Vagina (tissue), 2 donors: ENCODE data around the gene LARP4. TPM values are rescaled to one million over a fixed set of nuclear protein-coding genes. Genes with fewer than 3 reads are reported as not detected.

Source experiments
- DNase-seq, 2 donors: peaks; one replicate each; pipeline ENCODE4 v3.0.0-alpha.2; 2017; ENCODE audit errors: extremely low spot score in 2 of 2
- H3K27ac ChIP-seq: fragments of 200-600 bp; sonication (generic); one replicate; pipeline ENCODE4 v1.5.1; 2019
- H3K27me3 ChIP-seq: fragments of 200-600 bp; sonication (generic); one replicate; pipeline ENCODE4 v1.5.1; 2019
- H3K36me3 ChIP-seq, 2 donors: fragments of 200-600 bp; sonication (generic); one replicate each; pipeline ENCODE4 v1.5.1; 2017 to 2019
- H3K4me1 ChIP-seq: fragments of 200-600 bp; sonication (generic); one replicate; pipeline ENCODE4 v1.5.1; 2019
- H3K4me3 ChIP-seq, 2 donors: fragments of 200-600 bp; sonication (generic); 1 replicate in 1 of 2; 2 replicates in 1 of 2; pipeline ENCODE4 v1.5.1; 2016 to 2019
- H3K9me3 ChIP-seq: fragments of 200-600 bp; sonication (generic); one replicate; pipeline ENCODE4 v1.5.1; 2019
- CTCF ChIP-seq, 3 experiments: fragments of 450-650 bp in 2 of 3; fragments of 200-600 bp in 1 of 3; sonication (generic) in 1 of 3; IDR thresholded peaks; one replicate each; pipeline ENCODE4 v1.5.1; 2017 to 2019; ENCODE audit warnings: antibody characterized with exemption in 3 of 3, mild to moderate bottlenecking in 2 of 3, moderate library complexity in 2 of 3
- POLR2A ChIP-seq, 2 donors: fragments of 450-650 bp; IDR thresholded peaks; one replicate each; pipeline ENCODE4 v1.6.1; 2017; ENCODE audit warnings: antibody characterized with exemption in 2 of 2, mild to moderate bottlenecking in 2 of 2, moderate library complexity in 2 of 2
- POLR2AphosphoS5 ChIP-seq, 2 donors: sonication (generic); formaldehyde crosslinking; IDR thresholded peaks; one replicate each; pipeline ENCODE4 v1.9.0; 2017; ENCODE audit warnings: antibody characterized with exemption in 2 of 2, mild to moderate bottlenecking in 2 of 2, low read depth in 1 of 2; ENCODE audit not compliant: insufficient read depth in 1 of 2
- intact Hi-C: fragments of 100-400 bp; cut with DNase I; formaldehyde crosslinking; loops from one replicate; pipeline ENCODE4 v1.15.1; 2023
- total RNA-seq: library from RNA; depleted of rRNA; stranded (reverse); fragments of >200 nt; gene quantifications from one replicate; pipeline ENCODE4 v1.2.3, GENCODE V29; 2016

LARP4 gene
- total RNA-seq, 1 donor from 2014 or later, result 38.5 TPM

DNA sequence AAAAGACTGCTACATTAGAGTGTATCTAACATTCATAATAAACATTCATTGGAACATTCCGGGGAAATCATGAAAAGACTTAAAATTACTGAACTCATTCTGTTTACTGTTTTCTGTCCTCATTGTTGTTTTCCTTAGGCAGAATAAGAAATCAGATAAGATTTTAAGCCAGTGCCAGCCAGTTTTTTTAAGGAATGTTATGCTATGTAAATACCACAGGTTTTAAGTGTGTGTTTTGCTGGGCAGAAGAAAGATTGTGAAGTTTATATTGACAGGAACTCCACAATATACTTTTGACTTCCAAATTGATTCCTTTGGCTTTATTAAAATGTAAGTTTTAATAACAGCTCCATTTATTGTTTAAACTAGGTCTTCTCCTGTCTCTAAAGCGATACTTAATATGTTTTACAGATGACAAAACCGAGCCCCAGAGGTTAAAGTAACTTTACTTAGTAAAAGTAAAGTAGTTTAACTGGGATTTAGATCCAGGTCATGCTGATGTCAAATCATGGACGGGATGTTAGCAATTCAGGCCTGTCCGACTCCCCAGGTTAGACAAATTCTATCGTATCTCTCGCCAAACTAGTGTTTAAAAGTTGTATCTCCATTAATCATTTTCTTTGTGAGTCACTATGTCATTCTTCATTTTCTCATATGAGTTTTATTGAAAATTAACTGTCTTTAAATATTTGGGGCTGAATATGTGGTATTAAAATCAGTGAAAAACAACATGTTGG is 1.7 kb downstream of the LARP4 start:
- H3K9me3 ChIP-seq, result no peaks in the 10 kb centered on the region
- TF ChIP-seq CTCF (IDR thresholded peaks at IDR 0.05) (no peak), POLR2A (IDR thresholded peaks at IDR 0.05) (no peak), POLR2AphosphoS5 (IDR thresholded peaks at IDR 0.05; ENCODE audit: insufficient read depth in 1 of 2, low read depth in 1 of 2) (no peak)
- no peaks in the 10 kb centered on the region for H3K27me3 ChIP-seq
- H3K4me1 ChIP-seq, result peaks cover 35% of the 10 kb centered on the region
- H3K4me3 ChIP-seq, result peak overlapping the region; percentile 60 to 78
- H3K27ac ChIP-seq, result peak overlapping the region; percentile 92
- no peak for DNase-seq
- intact Hi-C loops, result no loop called here
- H3K36me3 ChIP-seq, result no peaks in the 10 kb centered on the region

DNA sequence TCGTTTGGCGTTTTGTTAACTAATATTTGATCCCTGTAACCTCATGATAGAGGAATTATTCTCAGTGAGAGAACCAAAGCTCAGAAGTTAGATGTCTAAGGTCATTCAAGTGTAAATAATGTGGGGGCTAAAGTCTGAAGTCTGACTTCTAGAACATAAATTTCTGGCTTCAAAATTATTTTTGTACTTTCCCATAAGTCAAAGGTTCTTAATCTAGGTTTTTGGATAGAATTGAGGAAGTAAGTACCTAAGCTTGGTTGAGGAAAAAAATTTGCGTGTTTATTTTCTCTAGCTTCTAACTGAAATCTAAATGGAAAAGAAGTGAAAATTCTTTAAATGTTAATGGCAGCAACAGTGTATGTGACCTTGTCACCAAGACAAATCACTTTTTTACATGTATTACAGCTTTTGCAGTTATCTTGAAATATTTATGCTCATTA is 2.3 kb downstream of the LARP4 start:
- TF ChIP-seq CTCF (IDR thresholded peaks at IDR 0.05), result no peak
- TF ChIP-seq POLR2AphosphoS5 (IDR thresholded peaks at IDR 0.05; ENCODE audit: insufficient read depth in 1 of 2, low read depth in 1 of 2), result no peak
- no peak for TF ChIP-seq POLR2A (IDR thresholded peaks at IDR 0.05)
- DNase-seq, result no peak
- peak overlapping the region; percentile 92 for H3K27ac ChIP-seq
- H3K9me3 ChIP-seq, result no peaks in the 10 kb centered on the region
- H3K27me3 ChIP-seq, result no peaks in the 10 kb centered on the region
- H3K4me1 ChIP-seq, result peaks cover 35% of the 10 kb centered on the region
- H3K36me3 ChIP-seq, result no peaks in the 10 kb centered on the region
- peak overlapping the region; percentile 60 to 78 for H3K4me3 ChIP-seq
- intact Hi-C loops, result no loop called here

- Histone ChIP-seq H3K9me3 (no peaks in the 10 kb centered on the region), H3K27ac (no peak overlapping the region), H3K36me3 (no peaks in the 10 kb centered on the region), H3K4me1 (peaks cover 46% of the 10 kb centered on the region), H3K27me3 (no peaks in the 10 kb centered on the region), H3K4me3 (no peak overlapping the region)
- DNase-seq, result no peak
- TF ChIP-seq POLR2A (IDR thresholded peaks at IDR 0.05) (no peak), CTCF (IDR thresholded peaks at IDR 0.05) (no peak), POLR2AphosphoS5 (IDR thresholded peaks at IDR 0.05; ENCODE audit: insufficient read depth in 1 of 2, low read depth in 1 of 2) (no peak)
- intact Hi-C loops, result no loop called here
Observed at GRCh38 chr12:50404307-50404706, 3.6 kb downstream of the LARP4 start.

DNA sequence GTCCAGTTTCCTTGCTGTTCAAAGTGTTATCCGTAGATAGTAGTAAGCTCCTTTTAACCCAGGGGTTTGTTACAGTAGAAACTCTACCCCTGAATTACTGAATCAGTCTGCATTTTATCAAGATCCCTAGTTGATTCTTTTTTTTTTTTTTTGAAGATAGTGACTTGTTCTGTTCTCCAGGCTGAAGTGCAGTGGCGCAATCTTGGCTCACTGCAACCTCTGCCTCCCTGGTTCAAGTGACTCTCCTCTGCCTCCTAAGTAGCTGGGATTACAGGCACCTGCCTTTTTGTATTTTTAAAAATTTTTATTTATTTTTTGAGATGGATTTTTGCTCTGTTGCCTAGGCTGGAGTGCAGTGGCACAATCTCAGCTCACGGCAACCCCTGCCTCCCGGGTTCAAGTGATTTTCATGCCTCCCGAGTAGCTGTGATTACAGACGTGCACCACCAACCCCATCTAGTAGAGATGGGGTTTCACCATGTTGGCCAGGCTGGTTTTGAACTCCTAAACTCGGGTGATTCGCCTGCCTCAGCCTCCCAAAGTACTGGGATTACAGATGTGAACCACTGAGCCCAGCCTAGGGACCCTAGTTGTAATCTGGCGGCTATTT is 10.5 kb downstream of the LARP4 start:
- no peak for DNase-seq
- intact Hi-C loops, result no loop called here

More for the DNA sequence above, 10.5 kb downstream of the LARP4 start:
- no peak for TF ChIP-seq CTCF (IDR thresholded peaks at IDR 0.05)
- no peak for TF ChIP-seq POLR2AphosphoS5 (IDR thresholded peaks at IDR 0.05; ENCODE audit: insufficient read depth in 1 of 2, low read depth in 1 of 2)
- no peak for TF ChIP-seq POLR2A (IDR thresholded peaks at IDR 0.05)
- Histone ChIP-seq H3K36me3 (peaks cover 0 to 5% of the 10 kb centered on the region in 2 donors), H3K27me3 (no peaks in the 10 kb centered on the region), H3K4me3 (no peak overlapping the region), H3K27ac (no peak overlapping the region), H3K4me1 (peaks cover 11% of the 10 kb centered on the region), H3K9me3 (no peaks in the 10 kb centered on the region)
